GDM1 (cell line): ENCODE measurements around the gene SMAD2.
"Not testable (repeated sequence)": the region's sequence is repeated elsewhere in the genome, so short reads cannot be mapped to it uniquely, and the experiment has no call there.

Experiments used
- DNase-seq: peaks from one replicate; lab custom pipeline; 2025; lab: John Stamatoyannopoulos, UW

SMAD2 gene

DNA sequence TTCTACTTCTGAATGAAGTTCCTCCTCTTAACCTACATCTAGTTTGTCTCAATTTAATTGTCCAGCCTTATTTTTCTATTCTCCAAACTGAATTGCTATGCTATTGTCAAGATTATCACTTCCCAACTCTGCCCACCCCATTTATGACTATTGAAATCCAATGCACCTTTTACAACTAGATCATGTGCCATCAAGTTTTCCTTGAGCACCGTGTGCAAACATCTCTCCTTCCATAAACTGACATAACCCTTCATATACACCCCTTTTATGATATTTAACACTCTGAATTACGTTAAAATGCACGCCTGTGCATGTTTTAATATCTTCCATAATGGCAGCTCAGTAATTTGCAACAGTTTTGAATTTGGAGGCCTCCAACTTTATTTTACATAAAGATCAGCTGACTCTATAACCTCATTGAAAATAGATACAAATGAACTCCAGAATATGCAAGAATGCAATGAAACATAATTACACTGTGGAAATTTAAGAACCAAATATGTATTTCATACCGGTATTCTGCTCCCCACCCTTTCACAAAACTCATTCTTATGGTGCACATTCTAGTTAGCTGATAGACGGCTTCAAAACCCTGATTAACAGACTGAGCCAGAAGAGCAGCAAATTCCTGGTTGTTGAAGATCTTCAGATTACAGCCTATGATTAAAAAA lies 85.5 kb downstream of the SMAD2 start:
- no peak for DNase-seq

DNA sequence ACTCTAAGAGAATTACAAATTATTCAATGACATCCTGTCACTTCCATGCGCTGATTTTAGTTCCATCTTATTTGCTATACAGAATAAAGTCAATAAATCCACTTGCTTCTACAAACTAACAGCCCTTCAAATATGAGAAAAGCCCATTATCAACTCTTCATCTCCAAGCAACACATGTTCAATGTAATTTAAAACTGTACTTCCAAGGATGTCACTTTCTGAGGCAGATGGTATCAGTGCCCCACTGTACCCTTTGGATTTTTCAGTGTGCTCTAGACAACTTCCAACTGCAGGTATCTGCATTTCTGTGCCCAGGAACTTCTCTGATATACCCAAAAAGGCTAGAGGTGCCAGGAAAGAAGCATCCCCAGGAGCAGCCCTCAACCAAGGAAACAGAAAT lies 87.6 kb downstream of the SMAD2 start:
- DNase-seq = no peak

DNA sequence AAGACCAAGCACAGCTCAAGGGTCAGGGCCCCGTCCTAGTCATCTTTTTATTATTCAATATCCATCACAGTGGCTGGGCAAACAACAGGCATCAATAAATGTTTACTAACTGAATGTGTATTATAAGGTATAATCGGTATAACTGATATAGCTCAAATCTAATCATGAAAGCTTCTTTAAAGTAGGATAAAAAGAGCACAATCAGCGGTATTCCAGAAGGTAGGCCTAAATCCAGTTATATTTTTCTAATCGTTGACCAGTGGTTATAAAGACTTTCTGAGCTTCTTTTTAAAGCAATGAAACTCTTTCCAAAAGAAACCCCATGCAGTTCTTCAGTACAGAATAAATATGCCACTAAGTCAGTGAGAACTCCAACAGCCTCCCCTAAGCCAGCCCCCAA lies 92.1 kb downstream of the SMAD2 start:
- no peak for DNase-seq

DNA sequence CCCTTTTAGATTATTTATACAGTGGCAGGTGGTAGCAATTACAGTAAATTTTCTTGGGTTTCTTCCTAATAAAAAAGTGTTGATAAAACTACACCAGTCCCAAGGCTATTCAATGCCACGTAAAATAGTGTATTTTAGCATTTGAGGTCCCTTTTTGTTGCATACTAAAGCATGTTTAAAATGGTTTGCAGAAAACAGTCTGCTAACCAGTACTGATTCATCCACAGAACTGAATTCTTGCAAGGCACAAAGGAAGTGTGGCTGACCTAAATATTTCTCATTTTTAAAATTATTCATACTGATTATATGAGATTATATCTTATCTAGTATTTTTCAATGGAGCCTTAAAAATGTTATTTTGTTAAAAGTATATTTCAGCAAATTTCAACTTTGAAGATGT lies 98.1 kb downstream of the SMAD2 start:
- no peak for DNase-seq

DNA sequence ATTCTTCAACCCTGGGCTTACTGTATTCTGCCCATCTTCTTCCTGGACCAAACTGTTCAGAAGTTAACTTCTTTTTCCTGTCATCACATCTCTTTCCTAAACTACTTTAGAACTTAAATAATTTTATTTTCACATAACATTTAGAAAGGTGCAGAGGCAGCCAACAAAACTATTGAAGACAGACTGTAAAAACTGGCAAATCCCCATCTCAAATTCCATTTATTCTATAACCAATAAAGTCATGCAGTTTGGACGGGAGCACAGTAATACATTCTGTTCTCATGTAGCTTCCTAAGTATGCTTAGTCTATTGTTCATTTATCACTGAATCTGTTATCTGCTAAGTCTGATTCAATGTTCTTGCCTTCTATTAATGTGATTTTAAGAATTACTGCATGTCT lies 99.1 kb downstream of the SMAD2 start:
- no peak for DNase-seq

DNA sequence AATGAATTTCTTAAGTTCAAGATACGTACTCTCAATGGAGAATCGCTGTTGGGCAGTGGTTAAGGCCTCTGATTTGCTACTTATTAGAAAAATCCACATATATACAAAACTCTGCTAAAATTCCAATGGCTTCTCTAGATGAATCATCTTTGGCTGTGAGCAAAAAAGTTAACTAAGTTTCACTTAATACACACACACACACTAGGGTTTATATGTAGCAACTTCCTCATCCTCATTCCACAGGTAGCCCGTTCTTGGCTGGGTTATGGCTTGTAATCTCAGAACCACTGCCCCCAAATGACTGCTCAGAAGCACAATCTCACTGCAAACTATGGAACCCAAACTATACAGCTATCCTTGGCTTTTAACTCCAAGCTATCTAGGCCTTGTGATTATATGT lies 99.7 kb downstream of the SMAD2 start:
- DNase-seq = no peak

DNA sequence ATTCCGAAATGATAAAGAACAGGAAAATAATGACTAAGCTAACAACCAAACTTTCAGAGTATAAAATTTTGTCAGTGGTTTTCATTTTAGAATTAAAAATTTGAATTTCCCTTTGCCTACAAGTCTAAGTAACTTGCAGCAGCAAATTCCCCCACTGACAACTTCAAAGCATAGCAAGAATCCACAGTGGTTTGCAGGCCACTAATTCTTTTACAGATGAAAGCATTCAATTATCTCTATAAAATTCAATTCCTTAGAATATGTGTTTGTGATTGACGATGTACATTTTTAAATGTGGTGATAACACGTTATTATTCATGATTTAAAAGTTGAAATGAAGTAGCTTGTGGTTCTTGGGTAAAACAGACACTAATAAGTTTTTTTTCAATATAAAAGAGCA lies 100.6 kb downstream of the SMAD2 start:
- no peak for DNase-seq

DNA sequence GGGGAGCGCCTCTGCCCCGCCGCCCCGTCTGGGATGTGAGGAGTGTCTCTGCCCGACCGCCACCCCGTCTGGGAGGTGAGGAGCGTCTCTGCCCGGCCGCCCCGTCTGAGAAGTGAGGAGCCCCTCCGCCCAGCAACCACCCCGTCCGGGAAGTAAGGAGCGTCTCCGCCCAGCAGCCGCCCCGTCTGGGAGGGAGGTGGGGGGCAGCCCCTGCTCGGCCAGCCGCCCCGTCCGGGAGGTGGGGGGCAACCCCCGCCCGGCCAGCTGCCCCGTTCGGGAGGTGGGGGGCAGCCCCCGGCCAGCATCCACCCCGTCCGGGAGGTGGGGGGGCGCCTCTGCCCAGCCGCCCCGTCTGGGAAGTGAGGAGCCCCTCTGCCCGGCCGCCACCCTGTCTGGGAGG lies 102.4 kb downstream of the SMAD2 start:
- DNase-seq = not testable (repeated sequence)

DNA sequence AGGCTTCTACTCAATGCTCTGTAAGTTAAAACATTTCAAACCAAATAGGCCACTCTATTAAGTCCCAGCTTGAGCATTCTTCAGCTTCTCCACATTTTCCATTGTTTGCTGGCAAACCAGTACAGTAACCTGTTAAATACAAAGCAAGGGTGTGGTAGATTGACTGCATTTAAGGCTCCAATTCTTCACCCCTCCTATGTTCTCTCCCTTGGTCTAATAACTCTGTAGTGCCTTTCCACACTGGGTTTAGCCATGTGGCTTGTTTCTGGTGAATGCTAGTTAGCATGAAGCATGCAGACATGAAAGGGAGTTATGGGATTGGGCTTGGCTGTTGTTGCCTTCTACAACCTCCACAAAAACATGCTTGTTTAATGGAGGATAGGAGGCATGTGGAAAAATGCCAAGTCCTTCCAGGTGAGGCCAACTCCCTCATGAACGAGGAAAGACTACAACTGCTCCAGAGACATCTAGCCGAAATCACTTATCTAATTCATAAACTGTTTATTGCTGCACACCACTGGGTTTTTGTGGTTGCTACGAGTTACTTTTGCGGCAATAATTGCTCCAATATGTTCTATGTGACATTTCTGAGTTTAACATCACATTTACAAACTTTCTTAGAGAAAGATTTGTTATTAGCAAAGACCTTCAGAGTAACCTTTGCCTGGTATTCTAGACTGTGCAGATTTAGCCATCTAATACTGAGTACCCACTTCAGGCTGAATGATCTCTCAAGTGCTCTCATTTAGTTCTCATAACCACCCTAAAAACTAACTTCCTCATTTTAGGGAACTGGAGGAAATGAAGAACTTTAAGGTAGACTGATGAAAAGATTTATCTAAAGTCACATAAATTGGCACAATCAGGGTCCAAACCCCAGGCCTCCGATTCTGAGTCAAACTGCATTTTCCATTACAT lies 104.0 kb downstream of the SMAD2 start:
- no peak for DNase-seq

DNA sequence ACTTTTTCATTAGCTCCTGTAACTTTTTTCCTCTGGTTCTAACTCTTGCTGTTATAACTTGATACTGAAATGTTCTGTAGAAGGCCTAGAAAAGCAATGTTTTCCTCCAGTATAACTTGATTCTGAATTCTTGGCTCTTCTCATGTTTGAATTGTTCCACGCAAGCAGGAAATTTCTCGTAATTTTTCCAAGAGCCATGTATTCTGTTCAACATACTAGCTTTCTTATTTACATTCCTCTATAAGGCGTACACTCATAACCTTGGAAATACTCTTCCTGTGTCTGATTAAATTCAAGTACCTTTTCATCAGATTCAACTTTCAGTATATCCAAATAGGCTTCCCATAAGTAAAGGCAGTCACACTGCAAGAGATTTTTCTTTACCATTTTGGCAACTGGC lies 109.1 kb downstream of the SMAD2 start:
- DNase-seq = no peak

DNA sequence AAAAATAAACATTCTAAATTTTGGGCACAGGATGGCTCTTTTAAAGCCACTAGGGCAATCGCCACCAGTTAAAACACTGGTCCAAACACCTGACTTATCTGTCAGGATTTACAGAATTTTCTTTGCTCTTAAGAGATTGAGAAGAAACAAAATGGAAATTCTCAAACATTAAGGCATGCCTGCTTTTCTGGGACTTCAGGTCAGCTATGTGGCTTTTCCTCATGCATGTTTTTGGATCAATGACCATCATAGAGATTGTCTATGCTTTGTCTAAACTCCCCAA lies 112.7 kb downstream of the SMAD2 start:
- no peak for DNase-seq

DNA sequence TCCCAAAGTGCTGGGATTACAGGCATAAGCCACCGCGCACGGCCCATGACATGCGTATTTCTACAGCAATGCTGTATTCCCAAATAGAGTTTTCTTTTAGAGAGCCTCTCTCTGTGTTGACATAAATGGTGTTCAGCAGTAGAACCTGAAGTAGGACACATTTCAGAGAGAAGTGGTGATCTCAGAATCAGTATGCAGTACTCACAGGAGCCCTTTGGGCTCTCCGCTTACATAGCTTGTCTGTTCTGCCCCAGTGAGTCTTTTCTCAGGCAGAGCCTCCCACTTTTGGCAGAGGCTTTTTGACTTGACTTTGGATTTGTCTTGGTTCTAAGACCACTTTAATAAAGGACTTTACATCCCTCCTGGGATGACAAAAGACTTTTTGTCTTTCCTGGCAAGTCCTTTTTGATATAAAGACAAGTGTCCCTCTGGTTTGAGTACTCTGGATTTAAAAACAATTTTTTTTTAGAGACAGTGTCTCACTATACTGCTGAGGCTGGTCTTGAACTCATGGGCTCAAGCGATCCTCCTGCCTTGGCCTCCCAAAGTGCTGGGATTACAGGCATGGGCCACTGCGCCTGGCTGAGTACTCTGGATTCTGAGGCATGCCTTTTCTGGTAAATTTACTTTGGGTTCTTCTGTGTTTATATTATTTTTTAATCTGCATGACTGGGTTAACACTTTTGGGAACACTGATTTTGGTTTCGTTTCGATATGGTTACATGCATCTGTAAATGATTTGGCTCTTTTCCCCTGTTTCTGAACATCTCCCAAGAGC lies 113.3 kb downstream of the SMAD2 start:
- DNase-seq = no peak

DNA sequence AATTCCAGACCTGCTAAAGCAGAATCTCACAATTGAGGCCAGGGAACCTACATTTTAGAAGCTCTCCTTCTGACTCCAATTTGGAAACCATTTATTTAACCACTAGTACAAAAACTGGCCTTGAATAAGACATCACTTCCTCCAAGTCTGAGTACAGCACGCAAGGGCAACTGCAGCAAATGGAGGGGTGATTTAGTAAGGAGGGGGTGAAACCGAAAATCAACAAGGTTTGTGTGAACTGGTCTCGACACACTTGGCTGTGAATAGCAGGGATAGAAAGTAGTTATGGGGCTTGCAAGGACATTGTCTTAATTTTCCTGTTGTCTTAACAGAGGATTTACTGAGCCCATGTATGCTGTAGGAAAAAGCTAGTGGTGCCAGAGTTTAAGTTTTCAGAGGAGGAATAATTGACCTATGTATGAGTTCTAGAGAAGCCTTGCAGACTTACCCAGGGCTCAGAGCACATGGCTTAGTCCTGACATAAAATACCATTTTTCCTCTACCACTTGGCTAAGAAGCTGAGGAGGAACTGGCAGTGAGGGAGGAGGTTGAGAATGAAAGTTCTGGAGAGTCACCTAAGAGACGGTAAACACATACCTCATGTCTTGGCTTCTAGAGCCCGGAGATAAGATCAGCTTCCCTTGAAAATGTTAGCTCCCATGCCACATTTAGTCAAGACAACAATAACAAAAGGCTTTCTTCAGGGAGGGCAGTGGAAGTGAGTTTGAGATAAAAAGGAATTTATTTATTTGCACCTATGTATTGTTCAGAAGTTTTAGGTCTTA lies 114.8 kb downstream of the SMAD2 start:
- no peak for DNase-seq

DNA sequence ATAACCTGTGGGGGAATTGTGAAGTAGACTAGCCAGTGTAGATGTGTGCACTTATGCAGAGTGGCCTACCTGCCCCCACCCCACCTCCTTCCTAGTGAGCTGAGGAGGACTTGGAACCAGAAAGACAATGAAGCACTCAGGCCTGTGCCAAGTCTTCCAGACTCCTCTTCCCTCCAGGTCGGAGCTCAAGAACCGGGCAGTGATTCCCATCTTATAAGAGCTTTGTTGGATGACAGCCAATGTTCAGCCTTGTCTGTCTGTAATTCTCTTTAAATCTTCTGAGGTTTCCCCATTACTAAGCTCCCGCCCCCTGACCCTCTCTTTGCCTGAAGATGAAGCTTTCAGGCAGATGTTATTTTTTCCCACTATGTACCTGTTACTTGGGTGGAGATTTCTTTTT lies 121.0 kb downstream of the SMAD2 start:
- DNase-seq = no peak

DNA sequence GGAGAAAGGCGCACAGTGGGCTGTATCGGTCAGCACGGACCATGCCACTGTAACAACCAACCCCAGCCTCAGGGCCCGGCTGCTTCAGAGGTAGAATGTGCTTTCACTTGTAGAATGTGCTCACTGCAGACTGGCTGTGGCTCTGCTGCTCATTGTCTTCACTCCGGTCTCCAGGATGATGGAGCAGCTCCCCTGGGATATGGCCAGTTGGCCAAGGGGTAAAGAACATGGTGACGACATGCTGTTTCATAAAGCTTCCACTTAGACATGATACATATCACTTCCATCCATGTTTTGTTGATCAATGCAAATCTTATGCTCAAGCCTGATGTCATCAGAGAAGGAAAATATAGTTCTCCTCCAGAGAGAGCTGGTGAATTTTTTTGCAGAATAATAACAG lies 127.7 kb downstream of the SMAD2 start:
- DNase-seq = no peak

DNA sequence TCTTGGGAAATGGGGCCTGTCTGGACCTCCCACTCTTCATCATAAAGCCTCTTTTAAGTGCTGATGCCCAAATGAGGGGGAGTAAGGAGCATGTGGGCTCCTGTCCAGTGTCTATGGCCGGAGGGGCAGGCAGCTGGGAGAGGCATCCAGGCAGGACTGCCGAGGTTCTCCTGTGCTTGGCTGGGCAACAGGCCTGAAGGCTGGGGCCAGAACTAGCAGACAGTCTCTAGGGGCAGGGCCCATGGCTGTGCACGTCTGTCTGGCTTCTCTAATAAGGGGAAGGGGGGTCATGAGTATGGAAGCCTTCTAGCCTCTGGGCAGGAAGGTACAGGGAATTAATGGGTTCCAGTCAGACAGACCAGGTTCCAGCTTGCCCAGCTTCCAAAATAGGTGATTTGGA lies 128.6 kb downstream of the SMAD2 start:
- DNase-seq = no peak

DNA sequence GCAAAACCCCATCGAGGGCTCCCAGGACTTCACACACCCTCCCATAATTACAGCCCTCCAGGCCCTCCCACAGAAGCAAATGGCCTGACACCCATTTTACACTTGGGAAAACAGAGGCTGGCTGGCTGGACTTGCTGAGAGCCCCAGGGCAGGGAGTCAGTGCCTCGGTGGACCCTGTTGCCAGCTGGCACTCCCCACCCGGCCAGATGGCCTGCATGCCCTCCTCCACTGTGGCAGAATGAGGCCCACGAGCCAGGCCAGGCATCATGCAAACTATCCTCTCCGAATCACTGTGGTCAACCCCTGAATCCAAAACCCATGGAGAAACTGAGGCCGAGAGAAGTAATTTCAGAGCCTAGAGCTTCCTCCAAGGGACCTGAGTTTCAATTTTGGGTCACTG lies 129.7 kb downstream of the SMAD2 start:
- no peak for DNase-seq

DNA sequence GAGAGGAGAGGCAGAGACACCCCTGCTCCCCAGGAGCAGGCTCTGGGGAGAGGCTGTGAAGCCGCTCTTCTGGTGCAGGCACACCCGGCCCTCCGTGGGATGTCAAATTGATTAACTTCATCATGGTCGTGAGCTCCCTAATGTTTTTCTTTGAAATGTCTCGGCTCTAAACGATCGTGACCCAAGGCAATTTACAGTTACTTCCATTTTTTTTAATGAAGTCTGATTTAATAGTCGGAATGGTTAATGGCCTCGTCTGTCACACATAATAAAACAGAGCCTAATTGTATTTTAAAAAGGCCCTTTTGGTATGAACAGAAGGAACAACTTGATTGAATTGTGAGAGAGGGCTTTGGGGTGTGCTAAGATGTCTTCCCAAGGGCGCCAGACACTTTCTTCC lies 130.2 kb downstream of the SMAD2 start:
- no peak for DNase-seq

DNA sequence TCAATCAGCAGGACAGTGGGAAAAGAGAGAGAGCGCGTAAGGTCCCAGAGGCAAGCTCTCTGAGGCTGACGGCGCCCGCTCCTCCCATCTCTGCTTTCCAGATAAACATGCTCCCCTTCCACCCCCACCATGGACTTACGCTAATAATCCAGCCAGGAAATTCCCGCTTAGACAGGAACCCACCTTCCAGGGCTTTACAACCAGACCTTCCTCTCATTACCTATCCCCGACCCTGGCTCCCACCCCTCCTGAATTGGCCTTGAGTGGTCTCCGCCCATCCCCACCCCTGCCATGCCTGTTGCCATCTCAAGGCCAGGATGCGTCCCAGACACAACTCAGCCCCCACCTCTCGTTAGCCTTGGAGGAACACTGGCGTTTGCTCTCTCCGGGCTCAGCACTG lies 131.1 kb downstream of the SMAD2 start:
- DNase-seq = no peak

DNA sequence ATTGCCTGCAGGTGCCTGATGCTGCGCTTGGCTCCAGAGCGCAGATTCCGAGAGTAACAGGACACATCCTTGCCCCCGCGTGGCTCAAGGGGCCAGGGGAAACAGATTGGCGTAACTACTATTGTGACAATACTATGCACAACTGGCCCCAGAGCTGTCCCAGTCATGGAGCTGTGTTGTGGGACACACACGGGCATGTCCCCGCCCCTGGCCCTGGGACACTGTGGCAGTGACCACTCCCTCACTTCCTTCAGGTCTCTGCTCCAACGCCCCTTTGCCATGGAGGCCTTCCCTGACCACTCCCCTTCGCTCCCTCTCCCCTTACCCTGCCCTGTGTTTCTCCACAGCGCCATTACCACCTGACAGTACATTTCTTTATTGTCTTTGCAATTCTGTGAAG lies 132.1 kb downstream of the SMAD2 start:
- DNase-seq = no peak

DNA sequence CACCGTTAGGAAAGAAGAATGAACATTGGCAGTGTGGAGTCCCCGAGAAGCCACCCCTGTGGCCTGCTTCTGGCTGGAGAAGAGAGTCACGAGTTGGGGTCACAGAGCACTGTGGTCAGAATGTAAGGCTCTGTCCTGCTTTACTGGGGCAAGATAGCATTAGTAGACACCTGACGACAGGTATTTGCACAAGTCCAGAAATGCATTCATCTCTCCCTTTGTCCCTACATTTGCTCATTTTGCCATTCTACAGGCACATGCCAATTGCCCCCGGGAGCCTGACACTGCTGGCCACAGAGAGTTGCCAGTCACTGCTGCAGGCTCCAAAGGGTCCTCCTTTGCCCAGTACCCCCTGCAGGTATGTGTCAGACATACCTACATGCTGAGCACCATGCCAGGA lies 133.3 kb downstream of the SMAD2 start:
- no peak for DNase-seq

DNA sequence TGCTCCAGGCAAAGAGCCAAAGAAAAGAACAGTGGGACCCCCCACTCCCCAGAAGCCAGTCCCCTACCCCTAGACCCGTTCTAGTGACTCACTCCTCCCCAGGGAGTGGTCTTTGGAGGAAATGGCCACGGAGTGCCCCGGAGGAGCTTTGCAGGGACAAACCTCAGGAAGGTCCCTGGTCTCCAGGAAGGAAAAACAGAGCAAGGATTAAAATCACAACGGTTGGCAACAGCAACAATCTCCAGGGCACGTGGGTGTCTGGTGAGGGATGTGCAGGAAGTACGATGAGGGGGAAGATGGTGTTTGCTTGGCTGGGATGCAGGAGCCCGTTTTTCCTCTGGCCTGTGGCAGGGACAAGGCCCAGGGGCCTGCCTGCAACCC lies 135.0 kb downstream of the SMAD2 start:
- DNase-seq = no peak
